Neutrophil (primary cell): ENCODE data around the gene KY.

Experiments
- H3K27ac ChIP-seq: fragments of 200-600 bp; sonication (generic); 2 replicates; pipeline ENCODE4 v1.5.1; 2016; ENCODE audit warnings: mild to moderate bottlenecking, moderate library complexity
- H3K27me3 ChIP-seq: fragments of 200-600 bp; sonication (generic); 2 replicates; pipeline ENCODE4 v1.6.0; 2016; ENCODE audit warnings: mild to moderate bottlenecking
- H3K36me3 ChIP-seq: fragments of 200-600 bp; sonication (generic); 2 replicates; pipeline ENCODE4 v1.5.1; 2017
- H3K4me1 ChIP-seq, 2 experiments: fragments of 200-600 bp in 1 of 2; sonication (generic) in 1 of 2; 1 replicate in 1 of 2; 2 replicates in 1 of 2; pipeline versions ENCODE4 v1.5.1 to v1.6.1; 2013 to 2016; ENCODE audit warnings: low read depth in 1 of 2, low read length in 1 of 2, mild to moderate bottlenecking in 1 of 2, moderate library complexity in 1 of 2; ENCODE audit not compliant: control insufficient read depth in 1 of 2, insufficient read depth in 1 of 2
- H3K4me3 ChIP-seq, 2 experiments: fragments of 200-600 bp in 1 of 2; sonication (generic) in 1 of 2; 1 replicate in 1 of 2; 2 replicates in 1 of 2; pipeline ENCODE4 v1.5.1; 2013 to 2016; ENCODE audit warnings: low read depth in 1 of 2, low read length in 1 of 2, mild to moderate bottlenecking in 1 of 2, moderate library complexity in 1 of 2
- H3K9me3 ChIP-seq: fragments of 200-600 bp; sonication (generic); 2 replicates; pipeline ENCODE4 v1.5.1; 2016
- TF ChIP-seq, protein P1 (sequence below): fragments of 200-600 bp; sonication (generic); IDR thresholded peaks from 2 replicates; pipeline ENCODE4 v1.5.1; 2016; ENCODE audit warnings: antibody characterized with exemption

The KY gene

GRCh38 chr3:134660046-134660441, 9.2 kb upstream of the KY start:
- Histone ChIP-seq H3K27me3 (no peaks in the 10 kb centered on the region), H3K4me3 (no peak overlapping the region), H3K9me3 (no peaks in the 10 kb centered on the region), H3K27ac (no peak overlapping the region), H3K36me3 (no peaks in the 10 kb centered on the region), H3K4me1 (no peaks in the 10 kb centered on the region)
- TF ChIP-seq, protein P1, sequence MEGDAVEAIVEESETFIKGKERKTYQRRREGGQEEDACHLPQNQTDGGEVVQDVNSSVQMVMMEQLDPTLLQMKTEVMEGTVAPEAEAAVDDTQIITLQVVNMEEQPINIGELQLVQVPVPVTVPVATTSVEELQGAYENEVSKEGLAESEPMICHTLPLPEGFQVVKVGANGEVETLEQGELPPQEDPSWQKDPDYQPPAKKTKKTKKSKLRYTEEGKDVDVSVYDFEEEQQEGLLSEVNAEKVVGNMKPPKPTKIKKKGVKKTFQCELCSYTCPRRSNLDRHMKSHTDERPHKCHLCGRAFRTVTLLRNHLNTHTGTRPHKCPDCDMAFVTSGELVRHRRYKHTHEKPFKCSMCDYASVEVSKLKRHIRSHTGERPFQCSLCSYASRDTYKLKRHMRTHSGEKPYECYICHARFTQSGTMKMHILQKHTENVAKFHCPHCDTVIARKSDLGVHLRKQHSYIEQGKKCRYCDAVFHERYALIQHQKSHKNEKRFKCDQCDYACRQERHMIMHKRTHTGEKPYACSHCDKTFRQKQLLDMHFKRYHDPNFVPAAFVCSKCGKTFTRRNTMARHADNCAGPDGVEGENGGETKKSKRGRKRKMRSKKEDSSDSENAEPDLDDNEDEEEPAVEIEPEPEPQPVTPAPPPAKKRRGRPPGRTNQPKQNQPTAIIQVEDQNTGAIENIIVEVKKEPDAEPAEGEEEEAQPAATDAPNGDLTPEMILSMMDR = no peak

DNA sequence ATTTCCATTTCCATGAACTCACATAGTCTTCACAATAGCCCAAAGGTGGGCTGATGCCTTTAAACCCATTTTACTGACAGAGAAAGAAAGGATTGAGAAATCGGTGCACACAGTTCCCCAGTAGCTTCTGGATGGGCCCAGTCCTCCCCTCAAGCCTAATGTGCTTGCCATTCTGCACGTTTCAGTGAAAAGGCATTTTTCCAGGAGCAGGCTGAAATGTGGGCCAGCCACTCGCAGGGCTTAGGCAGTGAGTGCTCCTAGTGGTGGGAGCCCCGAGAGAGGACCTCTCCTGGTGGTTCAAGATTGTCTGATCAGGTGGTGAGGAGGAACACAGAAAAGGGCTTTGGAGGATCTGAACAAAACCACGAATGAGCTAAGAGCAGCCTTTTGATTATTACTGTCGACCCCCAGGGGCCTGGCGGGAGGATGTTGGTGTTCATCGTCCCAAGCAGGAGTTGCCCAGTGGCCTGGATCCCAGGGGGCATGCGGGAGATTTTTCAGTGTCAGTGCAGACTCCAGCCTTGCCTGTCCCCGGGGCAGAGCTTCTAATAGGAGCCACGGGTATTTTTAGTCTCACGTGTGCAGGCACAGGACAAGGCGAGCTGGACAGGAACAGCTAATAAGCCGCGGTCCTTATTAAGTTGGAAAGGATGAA, 8.7 kb upstream of the KY start:
- H3K27me3 ChIP-seq = no peaks in the 10 kb centered on the region
- no peak overlapping the region for H3K4me3 ChIP-seq
- H3K27ac ChIP-seq = no peak overlapping the region
- no peaks in the 10 kb centered on the region for H3K4me1 ChIP-seq
- no peaks in the 10 kb centered on the region for H3K9me3 ChIP-seq
- H3K36me3 ChIP-seq = no peaks in the 10 kb centered on the region
- TF ChIP-seq, protein P1 = no peak

GRCh38 chr3:134658555-134658954, 7.7 kb upstream of the KY start:
- H3K4me1 ChIP-seq = no peaks in the 10 kb centered on the region
- H3K27ac ChIP-seq = peak overlapping the region; percentile 23
- no peak overlapping the region for H3K4me3 ChIP-seq
- TF ChIP-seq, protein P1 = no peak
- H3K9me3 ChIP-seq = no peaks in the 10 kb centered on the region
- no peaks in the 10 kb centered on the region for H3K27me3 ChIP-seq
- no peaks in the 10 kb centered on the region for H3K36me3 ChIP-seq

GRCh38 chr3:134656211-134656800, 5.5 kb upstream of the KY start:
- no peak overlapping the region for H3K27ac ChIP-seq
- no peaks in the 10 kb centered on the region for H3K36me3 ChIP-seq
- H3K4me3 ChIP-seq = no peak overlapping the region
- H3K9me3 ChIP-seq = no peaks in the 10 kb centered on the region
- H3K27me3 ChIP-seq = peaks cover 17% of the 10 kb centered on the region
- TF ChIP-seq, protein P1 = no peak
- peaks cover 2 to 4% of the 10 kb centered on the region in 2 experiments for H3K4me1 ChIP-seq

- no peaks in the 10 kb centered on the region for H3K36me3 ChIP-seq
- peaks cover 8 to 10% of the 10 kb centered on the region in 2 experiments for H3K4me1 ChIP-seq
- TF ChIP-seq, protein P1 = no peak
- no peak overlapping the region for H3K4me3 ChIP-seq
- peak overlapping the region; percentile 12 for H3K27ac ChIP-seq
- no peaks in the 10 kb centered on the region for H3K9me3 ChIP-seq
- H3K27me3 ChIP-seq = peaks cover 23% of the 10 kb centered on the region
These were observed 4.9 kb upstream of the KY start for GRCh38 chr3:134655706-134656105.
